C4-2B (cell line): ENCODE results near the gene ANKRD17.

ENCODE experiments used
- CTCF ChIP-seq: fragments of 450-650 bp; conservative IDR thresholded peaks from 2 replicates; pipeline ENCODE4 v1.5.1; 2017; ENCODE audit warnings: mild to moderate bottlenecking
- ZFX ChIP-seq: fragments of 450-650 bp; IDR thresholded peaks from 2 replicates; pipeline ENCODE4 v1.6.1; 2017

GRCh38 chr4:73068491-73069337 is 189.9 kb downstream of the ANKRD17 start:
- TF ChIP-seq CTCF (no peak), ZFX (no peak)
